ENCODE measurements around the gene PTPRG. TPM values are rescaled to one million over a fixed set of nuclear protein-coding genes. Genes with fewer than 3 reads are reported as not detected.

Gene PTPRG
- total RNA-seq, 1 donor from 2014 or later = 77.2 TPM

DNA sequence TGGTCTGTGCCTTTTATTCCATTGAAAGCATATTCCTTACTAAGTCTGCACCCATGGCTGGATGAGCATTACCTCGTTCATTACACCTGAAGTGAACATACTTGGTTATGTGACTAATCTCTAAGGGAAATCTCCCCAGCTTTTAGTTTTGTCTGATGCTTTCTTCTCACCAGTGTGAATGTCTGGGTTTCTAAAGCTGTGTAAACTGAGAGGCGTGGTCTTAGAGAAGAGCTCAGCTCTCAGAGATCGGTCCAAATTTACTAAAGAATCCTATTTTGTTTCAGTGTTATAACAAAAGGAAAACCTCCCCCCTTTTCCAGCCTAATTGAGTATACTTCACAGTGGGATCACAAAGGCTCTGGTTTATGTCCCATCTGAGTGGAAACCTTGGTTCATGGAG, 352.3 kb downstream of the PTPRG start:
- Mint-ChIP-seq H3K36me3 (peaks cover 7% of the 10 kb centered on the region), H3K27me3 (peaks cover 3% of the 10 kb centered on the region), H3K9me3 (no peaks in the 10 kb centered on the region), H3K4me3 (no peak overlapping the region), H3K27ac (no peak overlapping the region), H3K4me1 (ENCODE audit: unreplicated experiment) (peaks cover 30% of the 10 kb centered on the region)
- no peak for TF ChIP-seq CTCF (conservative IDR thresholded peaks at IDR 0.05)
- no peak for DNase-seq (ENCODE audit: extremely low spot score, unreplicated experiment)

DNA sequence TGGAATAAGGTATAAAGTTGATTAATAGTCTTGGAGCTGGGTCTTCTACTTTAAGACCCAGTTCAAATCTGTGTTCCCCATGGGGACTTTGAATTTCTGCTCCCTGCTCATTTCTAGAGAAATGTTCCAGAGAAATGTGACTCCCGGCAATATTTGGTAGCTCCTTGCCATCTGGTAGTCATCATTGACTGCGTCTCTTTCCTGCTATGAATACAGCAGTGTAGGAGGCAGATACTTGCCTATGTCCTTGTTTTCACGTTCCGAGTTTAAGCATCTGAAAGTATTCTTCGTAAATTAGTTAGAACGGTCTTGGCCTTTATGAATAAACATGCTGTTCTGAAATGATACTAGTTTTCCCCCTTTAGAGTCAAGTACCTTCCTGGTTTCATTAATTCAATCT, 352.9 kb downstream of the PTPRG start:
- peaks cover 7% of the 10 kb centered on the region for H3K36me3 Mint-ChIP-seq
- TF ChIP-seq CTCF (conservative IDR thresholded peaks at IDR 0.05) = no peak
- H3K27ac Mint-ChIP-seq = peak overlapping the region; percentile 18
- peaks cover 35% of the 10 kb centered on the region for H3K4me1 Mint-ChIP-seq (ENCODE audit: unreplicated experiment)
- peaks cover 3% of the 10 kb centered on the region for H3K27me3 Mint-ChIP-seq
- DNase-seq (ENCODE audit: extremely low spot score, unreplicated experiment) = no peak
- H3K9me3 Mint-ChIP-seq = no peaks in the 10 kb centered on the region
- H3K4me3 Mint-ChIP-seq = no peak overlapping the region

- H3K9me3 Mint-ChIP-seq = no peaks in the 10 kb centered on the region
- no peak overlapping the region for H3K4me3 Mint-ChIP-seq
- TF ChIP-seq CTCF (conservative IDR thresholded peaks at IDR 0.05) = no peak
- peaks cover 7% of the 10 kb centered on the region for H3K36me3 Mint-ChIP-seq
- peaks cover 3% of the 10 kb centered on the region for H3K27me3 Mint-ChIP-seq
- peaks cover 36% of the 10 kb centered on the region for H3K4me1 Mint-ChIP-seq (ENCODE audit: unreplicated experiment)
- H3K27ac Mint-ChIP-seq = no peak overlapping the region
- DNase-seq (ENCODE audit: extremely low spot score, unreplicated experiment) = no peak
Observed at GRCh38 chr3:61915296-61915695, 353.9 kb downstream of the PTPRG start.

- no peaks in the 10 kb centered on the region for H3K9me3 Mint-ChIP-seq
- H3K27ac Mint-ChIP-seq = no peak overlapping the region
Observed at GRCh38 chr3:61919371-61919770, 358.0 kb downstream of the PTPRG start.

GRCh38 chr3:61922118-61922517, 360.7 kb downstream of the PTPRG start:
- TF ChIP-seq CTCF (conservative IDR thresholded peaks at IDR 0.05) = no peak
- DNase-seq (ENCODE audit: extremely low spot score, unreplicated experiment) = no peak
- no peaks in the 10 kb centered on the region for H3K27me3 Mint-ChIP-seq
- H3K4me1 Mint-ChIP-seq (ENCODE audit: unreplicated experiment) = peaks cover 26% of the 10 kb centered on the region
- no peak overlapping the region for H3K4me3 Mint-ChIP-seq
- no peaks in the 10 kb centered on the region for H3K9me3 Mint-ChIP-seq
- H3K27ac Mint-ChIP-seq = no peak overlapping the region
- H3K36me3 Mint-ChIP-seq = no peaks in the 10 kb centered on the region

More at GRCh38 chr3:61919371-61919770, 358.0 kb downstream of the PTPRG start:
- TF ChIP-seq CTCF (conservative IDR thresholded peaks at IDR 0.05) = no peak
- no peaks in the 10 kb centered on the region for H3K27me3 Mint-ChIP-seq
- no peak overlapping the region for H3K4me3 Mint-ChIP-seq
- no peak for DNase-seq (ENCODE audit: extremely low spot score, unreplicated experiment)
- H3K36me3 Mint-ChIP-seq = peaks cover 4% of the 10 kb centered on the region
- H3K4me1 Mint-ChIP-seq (ENCODE audit: unreplicated experiment) = peaks cover 30% of the 10 kb centered on the region

All from type B pancreatic cell (in vitro differentiated cells).